ENCODE results near the gene SRSF5.
"Not testable (repeated sequence)": the region's sequence is repeated elsewhere in the genome, so short reads cannot be mapped to it uniquely, and the experiment has no call there.

Gene SRSF5

GRCh38 chr14:69766984-69767368 is at the start of gene SRSF5:
TSS of gene SRSF5 (plus strand) at chr14:69767142. CDS start at chr14:69768157, 1,015 bp downstream.
- peak; percentile 86 to 89 (median 88) for DNase-seq (ENCODE audit: low read depth in 3 of 3)

GRCh38 chr14:69718614-69719013 is 48.3 kb upstream of the SRSF5 start:
- DNase-seq (ENCODE audit: low read depth in 3 of 3), result not testable (repeated sequence)

DNA sequence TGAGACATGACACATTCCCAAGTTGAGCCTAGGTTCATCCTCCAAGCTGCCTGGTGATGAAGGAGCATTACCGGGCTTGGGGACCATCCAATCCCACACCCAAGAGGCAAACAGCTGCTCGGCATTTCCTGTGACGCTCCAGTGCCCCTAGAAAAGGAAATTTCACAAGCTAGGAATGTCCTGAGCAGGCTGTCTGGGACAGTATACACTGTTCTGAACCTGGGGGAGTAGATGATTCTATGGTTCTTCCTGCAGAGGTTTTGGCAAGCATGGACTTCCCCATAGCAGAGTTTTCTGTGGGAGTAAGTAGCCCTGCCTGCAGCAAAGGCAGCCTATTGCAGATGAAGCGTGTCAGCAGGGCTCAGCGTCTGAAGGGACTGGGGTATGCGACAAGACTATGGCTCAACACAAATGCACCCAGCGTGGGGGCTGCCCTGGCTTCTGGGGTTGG is 47.4 kb upstream of the SRSF5 start:
- DNase-seq (ENCODE audit: low read depth in 3 of 3), result no peak

GRCh38 chr14:69720912-69721311 is 46.0 kb upstream of the SRSF5 start:
- no peak for DNase-seq (ENCODE audit: low read depth in 3 of 3)

GRCh38 chr14:69726761-69727511 is 40.0 kb upstream of the SRSF5 start:
- peak; percentile 66 to 89 (median 80) for DNase-seq (ENCODE audit: low read depth in 3 of 3)

- no peak for DNase-seq (ENCODE audit: low read depth in 3 of 3)
Measured at GRCh38 chr14:69727860-69728259, 39.1 kb upstream of the SRSF5 start.

- not testable (repeated sequence) for DNase-seq (ENCODE audit: low read depth in 3 of 3)
Measured at GRCh38 chr14:69731919-69732598, 34.9 kb upstream of the SRSF5 start.

GRCh38 chr14:69736405-69736804 is 30.5 kb upstream of the SRSF5 start:
- not testable (repeated sequence) for DNase-seq (ENCODE audit: low read depth in 3 of 3)

DNA sequence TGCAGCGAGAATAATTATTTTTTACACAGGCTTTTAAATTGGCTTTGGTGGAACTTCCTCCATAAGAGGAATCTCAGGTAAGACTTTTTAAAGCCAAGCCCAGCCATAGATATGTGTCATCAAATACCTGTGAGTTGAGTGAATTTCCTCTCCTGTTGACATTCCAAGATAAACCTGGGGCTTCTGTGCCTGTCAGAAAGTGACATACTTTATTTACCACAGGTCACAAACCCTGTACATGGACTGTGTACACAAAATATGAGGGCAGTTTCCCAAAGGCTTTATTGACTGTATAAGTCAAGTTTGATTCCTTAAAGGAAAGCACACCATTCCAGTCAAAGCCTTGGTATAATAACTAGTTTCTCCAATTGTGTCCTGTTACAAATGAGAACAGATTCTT is 25.9 kb upstream of the SRSF5 start:
- DNase-seq (ENCODE audit: low read depth in 3 of 3), result no peak

GRCh38 chr14:69749956-69750355 is 17.0 kb upstream of the SRSF5 start:
- no peak for DNase-seq (ENCODE audit: low read depth in 3 of 3)

GRCh38 chr14:69750495-69750894 is 16.4 kb upstream of the SRSF5 start:
- DNase-seq (ENCODE audit: low read depth in 3 of 3), result no peak

DNA sequence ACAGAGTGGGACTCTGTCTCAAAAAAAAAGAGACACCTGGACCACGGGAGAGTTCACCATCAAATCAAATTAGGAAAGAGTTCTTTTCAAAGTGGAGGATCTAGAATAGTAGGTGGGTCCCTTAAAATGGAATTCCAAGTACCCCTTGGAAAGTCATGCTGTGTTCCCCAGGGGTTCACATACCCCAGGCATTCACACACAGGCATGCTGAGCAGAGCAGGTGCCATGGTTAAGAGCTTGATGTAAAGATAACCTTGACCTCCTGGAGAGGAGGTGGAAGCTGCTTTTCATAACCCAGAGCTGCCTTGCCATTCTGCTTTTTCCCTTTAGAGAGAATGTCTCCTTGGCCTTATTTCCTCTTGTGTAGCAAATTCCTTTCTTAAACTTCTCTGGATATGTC is 14.2 kb upstream of the SRSF5 start:
- DNase-seq (ENCODE audit: low read depth in 3 of 3), result no peak

- DNase-seq (ENCODE audit: low read depth in 3 of 3), result no peak
Measured at GRCh38 chr14:69753860-69754259, 13.1 kb upstream of the SRSF5 start.

DNA sequence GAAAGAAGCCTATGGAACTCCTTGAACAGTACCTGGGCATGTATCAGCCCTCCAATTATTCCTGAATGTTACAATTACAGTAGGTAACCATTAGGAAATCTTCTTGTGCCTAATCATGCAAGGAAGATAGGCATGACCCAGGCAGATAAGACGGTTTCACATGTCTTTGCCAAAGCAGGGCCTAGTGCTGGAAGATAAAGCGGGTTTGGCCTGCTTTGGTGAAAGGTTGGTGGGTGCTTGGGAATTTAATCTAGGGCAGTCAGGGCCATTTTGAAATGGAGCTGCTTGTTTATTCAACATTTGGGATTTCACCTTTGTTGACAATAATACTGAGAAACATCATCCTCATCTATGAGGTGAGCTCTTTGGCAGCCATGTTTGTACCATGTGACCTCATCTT is 12.5 kb upstream of the SRSF5 start:
- no peak for DNase-seq (ENCODE audit: low read depth in 3 of 3)

GRCh38 chr14:69755296-69755695 is 11.6 kb upstream of the SRSF5 start:
- DNase-seq (ENCODE audit: low read depth in 3 of 3), result no peak

- no peak for DNase-seq (ENCODE audit: low read depth in 3 of 3)
Measured at GRCh38 chr14:69755784-69756183, 11.2 kb upstream of the SRSF5 start.

- DNase-seq (ENCODE audit: low read depth in 3 of 3), result no peak
Measured at GRCh38 chr14:69756298-69756697, 10.6 kb upstream of the SRSF5 start.

DNA sequence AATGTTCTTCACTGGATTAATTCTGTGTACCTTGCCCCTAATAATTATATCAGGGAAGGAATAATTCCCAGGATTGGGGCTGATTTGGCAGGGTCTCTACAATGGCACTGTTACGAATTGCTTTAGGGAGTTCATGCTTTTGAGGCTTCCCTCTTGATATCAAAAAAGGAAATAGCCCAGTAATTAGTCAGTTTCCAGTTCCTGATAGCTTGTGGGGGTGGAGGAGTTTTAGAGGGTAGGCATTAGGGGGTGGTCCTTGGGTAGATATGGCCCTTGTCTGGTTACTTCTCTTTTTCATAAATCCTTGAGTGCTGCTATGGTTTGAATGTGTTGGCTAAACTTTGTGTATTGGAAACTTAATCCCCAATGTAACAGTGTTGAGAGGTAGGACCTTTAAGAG is 6.1 kb upstream of the SRSF5 start:
- DNase-seq (ENCODE audit: low read depth in 3 of 3), result no peak

GRCh38 chr14:69763761-69764510 is 3.0 kb upstream of the SRSF5 start:
- peak in 2 of 3 donors; percentile 30 to 45 for DNase-seq (ENCODE audit: low read depth in 3 of 3)

DNA sequence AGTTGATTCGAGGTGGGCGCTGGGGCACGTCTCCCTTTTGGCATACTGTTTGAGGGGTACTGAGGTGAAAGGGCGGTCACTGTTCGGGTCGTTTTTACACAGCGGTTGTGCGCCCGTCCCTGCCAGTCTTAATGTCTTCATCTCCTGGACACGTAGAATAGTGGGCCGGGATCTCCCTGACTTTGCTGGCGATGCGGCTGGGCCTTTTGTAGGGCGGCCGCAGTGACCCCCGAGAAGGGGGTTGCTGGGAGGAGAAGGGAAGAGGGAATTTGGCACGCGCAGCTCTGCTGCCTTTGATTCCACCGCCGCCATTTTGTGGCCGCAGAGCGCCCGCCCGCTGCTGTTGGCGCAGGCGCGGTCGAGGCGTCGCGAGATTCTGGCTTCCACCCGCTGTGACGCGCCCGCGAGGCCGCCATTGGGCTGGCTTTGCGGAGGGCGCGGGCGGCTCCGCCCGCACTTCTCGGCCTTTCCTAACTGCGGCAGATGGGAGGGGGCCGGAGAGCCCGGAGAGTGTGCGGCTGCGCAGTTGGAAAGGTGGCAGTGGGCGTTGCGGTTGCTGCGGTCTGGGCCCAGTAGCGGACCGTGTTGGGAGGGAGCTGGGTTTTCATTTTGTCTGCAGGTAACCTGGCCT is 542 bp downstream of the SRSF5 start:
- peak; percentile 90 to 92 (median 91) for DNase-seq (ENCODE audit: low read depth in 3 of 3)

DNA sequence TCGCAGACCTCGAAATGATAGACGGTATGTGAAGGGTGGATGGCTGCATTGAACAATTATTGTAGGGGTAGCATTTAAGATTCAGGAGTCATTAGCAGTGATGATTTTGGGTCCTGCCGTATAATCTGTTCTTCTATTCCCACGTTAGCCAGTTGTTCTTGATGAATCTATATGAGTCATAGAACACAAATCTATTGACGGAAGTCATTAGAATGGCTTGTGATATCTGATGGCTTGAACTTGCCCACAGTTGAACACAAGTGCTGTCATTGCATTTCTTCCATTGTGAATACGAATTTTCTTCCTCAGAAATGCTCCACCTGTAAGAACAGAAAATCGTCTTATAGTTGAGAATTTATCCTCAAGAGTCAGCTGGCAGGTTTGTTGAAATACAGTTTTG is 1.9 kb downstream of the SRSF5 start:
- DNase-seq (ENCODE audit: low read depth in 3 of 3), result no peak

DNA sequence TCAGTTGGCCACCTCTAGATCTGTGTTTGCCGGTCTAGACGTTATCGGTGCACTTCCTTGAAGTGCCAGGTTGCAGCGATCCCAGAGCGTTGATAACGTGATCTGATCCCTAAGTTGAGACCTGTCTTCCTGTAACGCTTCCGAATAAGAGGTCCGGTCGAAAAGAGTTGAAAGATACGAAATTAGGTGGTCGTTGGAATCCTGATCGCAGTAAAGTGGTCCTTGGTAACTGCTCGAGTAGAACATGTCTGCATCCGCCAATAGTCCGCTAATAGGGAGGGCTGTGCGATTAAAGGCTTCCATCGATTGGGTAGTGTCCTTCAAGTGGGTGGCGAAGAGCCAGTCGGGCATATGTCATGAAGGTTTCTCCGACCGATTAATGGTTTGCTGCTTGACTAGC is 2.7 kb downstream of the SRSF5 start:
- no peak for DNase-seq (ENCODE audit: low read depth in 3 of 3)
